Large intestine (tissue), 3 donors: Measurements from ENCODE around the gene ANO1. TPM values are rescaled to one million over a fixed set of nuclear protein-coding genes. Genes with fewer than 3 reads are reported as not detected.
"Not testable (repeated sequence)": the region's sequence is repeated elsewhere in the genome, so short reads cannot be mapped to it uniquely, and the experiment has no call there.

ENCODE experiments used
- DNase-seq, 2 donors: peaks; one replicate each; pipeline versions ENCODE4 v3.0.0 to v3.0.0-alpha.2; 2013
- H3K27ac ChIP-seq: one replicate; pipeline ENCODE4 v1.5.1; 2013; ENCODE audit warnings: low read length
- H3K27me3 ChIP-seq: 2 replicates; pipeline ENCODE4 v1.6.1; 2013; ENCODE audit warnings: low read length; ENCODE audit not compliant: control insufficient read depth, insufficient read depth
- H3K36me3 ChIP-seq: 2 replicates; pipeline ENCODE4 v1.6.1; 2013; ENCODE audit warnings: low read length; ENCODE audit not compliant: control insufficient read depth, insufficient read depth
- H3K4me1 ChIP-seq: one replicate; pipeline ENCODE4 v1.6.1; 2013; ENCODE audit warnings: low read length; ENCODE audit not compliant: control insufficient read depth, insufficient read depth
- H3K4me3 ChIP-seq: one replicate; pipeline ENCODE4 v1.5.1; 2013; ENCODE audit warnings: low read length
- H3K9me3 ChIP-seq: one replicate; pipeline ENCODE4 v1.6.1; 2013; ENCODE audit warnings: mild to moderate bottlenecking, low read depth, low read length, moderate library complexity; ENCODE audit not compliant: control insufficient read depth
- WGBS: methylation state at CpG from one replicate; pipeline ENCODE4 v1.1.5; 2013; ENCODE audit warnings: low lambda C conversion rate; ENCODE audit not compliant: insufficient coverage; 5-methylcytosine and 5-hydroxymethylcytosine counted together
- polyA plus RNA-seq: library from polyadenylated mRNA; unstranded; fragments of 120-200 nt; gene quantifications from one replicate; pipeline ENCODE4 v1.2.1, GENCODE V29; 2013

The ANO1 gene
- polyA plus RNA-seq, 1 donor = 12.3 TPM

GRCh38 chr11:70212227-70212811, 134.2 kb downstream of the ANO1 start:
- Histone ChIP-seq H3K9me3 (no peaks in the 10 kb centered on the region), H3K4me3 (no peak overlapping the region), H3K4me1 (peaks cover 3% of the 10 kb centered on the region), H3K36me3 (peaks cover 21% of the 10 kb centered on the region), H3K27me3 (no peaks in the 10 kb centered on the region), H3K27ac (no peak overlapping the region)
- DNase-seq = peak; percentile 46 to 75
- no CpG with 5 or more reads among the region's 13 CpGs for WGBS

- not testable (repeated sequence) for H3K4me1 ChIP-seq, H3K27me3 ChIP-seq, H3K36me3 ChIP-seq, H3K9me3 ChIP-seq, H3K27ac ChIP-seq, DNase-seq, H3K4me3 ChIP-seq
- no CpG with 5 or more reads among the region's 5 CpGs for WGBS
Measured at GRCh38 chr11:70217388-70217787, 139.3 kb downstream of the ANO1 start.

GRCh38 chr11:70218076-70218475, 140.0 kb downstream of the ANO1 start:
- WGBS = 10% methylated on average over 2 of the region's 8 CpGs
- H3K9me3 ChIP-seq, H3K27me3 ChIP-seq, H3K36me3 ChIP-seq, H3K27ac ChIP-seq, H3K4me1 ChIP-seq, H3K4me3 ChIP-seq, DNase-seq: not testable (repeated sequence)

- no peak overlapping the region for H3K27ac ChIP-seq
- H3K9me3 ChIP-seq = no peaks in the 10 kb centered on the region
- no peaks in the 10 kb centered on the region for H3K36me3 ChIP-seq
- H3K4me3 ChIP-seq = no peak overlapping the region
- H3K4me1 ChIP-seq = no peaks in the 10 kb centered on the region
- H3K27me3 ChIP-seq = no peaks in the 10 kb centered on the region
- no CpG with 5 or more reads among the region's 3 CpGs for WGBS
- DNase-seq = no peak
Measured at GRCh38 chr11:70220136-70220535, 142.0 kb downstream of the ANO1 start.

- H3K36me3 ChIP-seq = no peaks in the 10 kb centered on the region
- no peak overlapping the region for H3K27ac ChIP-seq
- no peaks in the 10 kb centered on the region for H3K27me3 ChIP-seq
- no CpG with 5 or more reads among the region's 1 CpG for whole genome bisulfite sequencing
- peaks cover 6% of the 10 kb centered on the region for H3K4me1 ChIP-seq
- H3K9me3 ChIP-seq = no peaks in the 10 kb centered on the region
- DNase-seq = no peak
- H3K4me3 ChIP-seq = no peak overlapping the region
Measured at GRCh38 chr11:70220920-70221319, 142.8 kb downstream of the ANO1 start.

- Histone ChIP-seq H3K9me3 (no peaks in the 10 kb centered on the region), H3K4me3 (no peak overlapping the region), H3K4me1 (peaks cover 11% of the 10 kb centered on the region), H3K36me3 (no peaks in the 10 kb centered on the region), H3K27me3 (no peaks in the 10 kb centered on the region), H3K27ac (no peak overlapping the region)
- no CpG with 5 or more reads among the region's 8 CpGs for WGBS
- peak; percentile 56 to 76 for DNase-seq
Measured at GRCh38 chr11:70225681-70226177, 147.6 kb downstream of the ANO1 start.

- Histone ChIP-seq H3K27me3 (no peaks in the 10 kb centered on the region), H3K9me3 (no peaks in the 10 kb centered on the region), H3K36me3 (no peaks in the 10 kb centered on the region), H3K27ac (no peak overlapping the region), H3K4me1 (peaks cover 11% of the 10 kb centered on the region), H3K4me3 (no peak overlapping the region)
- no CpG with 5 or more reads among the region's 3 CpGs for WGBS
- DNase-seq = no peak
Measured at GRCh38 chr11:70226183-70226582, 148.1 kb downstream of the ANO1 start.

GRCh38 chr11:70226967-70227366, 148.8 kb downstream of the ANO1 start:
- Histone ChIP-seq H3K4me3 (no peak overlapping the region), H3K27ac (no peak overlapping the region), H3K9me3 (no peaks in the 10 kb centered on the region), H3K36me3 (no peaks in the 10 kb centered on the region), H3K27me3 (no peaks in the 10 kb centered on the region), H3K4me1 (peaks cover 11% of the 10 kb centered on the region)
- no peak for DNase-seq
- WGBS = no CpG with 5 or more reads among the region's 9 CpGs

GRCh38 chr11:70229737-70230136, 151.6 kb downstream of the ANO1 start:
- Histone ChIP-seq H3K36me3 (no peaks in the 10 kb centered on the region), H3K27me3 (no peaks in the 10 kb centered on the region), H3K27ac (no peak overlapping the region), H3K4me1 (peaks cover 11% of the 10 kb centered on the region), H3K4me3 (no peak overlapping the region), H3K9me3 (no peaks in the 10 kb centered on the region)
- 80% methylated on average over 1 of the region's 10 CpGs for WGBS
- no peak for DNase-seq

GRCh38 chr11:70230151-70230839, 152.2 kb downstream of the ANO1 start:
- no peak for DNase-seq
- no peaks in the 10 kb centered on the region for H3K9me3 ChIP-seq
- H3K4me1 ChIP-seq = peaks cover 11% of the 10 kb centered on the region
- H3K27me3 ChIP-seq = no peaks in the 10 kb centered on the region
- WGBS = 95% methylated on average over 4 of the region's 8 CpGs
- H3K27ac ChIP-seq = no peak overlapping the region
- H3K4me3 ChIP-seq = no peak overlapping the region
- H3K36me3 ChIP-seq = no peaks in the 10 kb centered on the region
